C4-2B (cell line): ENCODE data around the gene SEL1L2.
A peak's percentile ranks its signal among the peaks of the same experiment; 100 is the strongest.

Source experiments
- H3K27ac ChIP-seq: fragments of 450-650 bp; 2 replicates; pipeline ENCODE4 v1.5.1; 2017
- CTCF ChIP-seq: fragments of 450-650 bp; conservative IDR thresholded peaks from 2 replicates; pipeline ENCODE4 v1.5.1; 2017; ENCODE audit warnings: mild to moderate bottlenecking
- ZFX ChIP-seq: fragments of 450-650 bp; IDR thresholded peaks from 2 replicates; pipeline ENCODE4 v1.6.1; 2017

The SEL1L2 gene

GRCh38 chr20:13819885-13820645, 170.3 kb downstream of the SEL1L2 start:
- TF ChIP-seq CTCF: peak; percentile 77
- TF ChIP-seq ZFX: no peak
- no peak overlapping the region for H3K27ac ChIP-seq

- no peak for TF ChIP-seq CTCF
- TF ChIP-seq ZFX: no peak
- no peak overlapping the region for H3K27ac ChIP-seq
Observed at GRCh38 chr20:13817342-13817741, 173.1 kb downstream of the SEL1L2 start.

GRCh38 chr20:13816757-13817156, 173.7 kb downstream of the SEL1L2 start:
- no peak overlapping the region for H3K27ac ChIP-seq
- TF ChIP-seq CTCF (no peak), ZFX (no peak)

GRCh38 chr20:13814672-13815071, 175.7 kb downstream of the SEL1L2 start:
- no peak overlapping the region for H3K27ac ChIP-seq
- no peak for TF ChIP-seq ZFX
- TF ChIP-seq CTCF: no peak

- no peak overlapping the region for H3K27ac ChIP-seq
- TF ChIP-seq CTCF: no peak
- no peak for TF ChIP-seq ZFX
Observed at GRCh38 chr20:13813910-13814309, 176.5 kb downstream of the SEL1L2 start.

- H3K27ac ChIP-seq: no peak overlapping the region
- TF ChIP-seq CTCF: no peak
- no peak for TF ChIP-seq ZFX
Observed at GRCh38 chr20:13810446-13810845, 180.0 kb downstream of the SEL1L2 start.

- no peak overlapping the region for H3K27ac ChIP-seq
- TF ChIP-seq CTCF (no peak), ZFX (no peak)
Observed at GRCh38 chr20:13809855-13810254, 180.6 kb downstream of the SEL1L2 start.
